Measurements from ENCODE around the gene MRPL20. TPM values are rescaled to one million over a fixed set of nuclear protein-coding genes. Genes with fewer than 3 reads are reported as not detected.

The MRPL20 gene
- total RNA-seq, 2 donors from 2014 or later = 143 to 174 TPM

GRCh38 chr1:1367315-1367714, 39.8 kb downstream of the MRPL20 start:
- Histone ChIP-seq H3K4me3 (no peak overlapping the region), H3K36me3 (no peaks in the 10 kb centered on the region), H3K27me3 (replicated peaks; ENCODE audit: insufficient read depth) (no peaks in the 10 kb centered on the region), H3K4me1 (replicated peaks) (peaks cover 5% of the 10 kb centered on the region), H3K27ac (no peak overlapping the region), H3K9me3 (no peaks in the 10 kb centered on the region)
- TF ChIP-seq, protein P1, sequence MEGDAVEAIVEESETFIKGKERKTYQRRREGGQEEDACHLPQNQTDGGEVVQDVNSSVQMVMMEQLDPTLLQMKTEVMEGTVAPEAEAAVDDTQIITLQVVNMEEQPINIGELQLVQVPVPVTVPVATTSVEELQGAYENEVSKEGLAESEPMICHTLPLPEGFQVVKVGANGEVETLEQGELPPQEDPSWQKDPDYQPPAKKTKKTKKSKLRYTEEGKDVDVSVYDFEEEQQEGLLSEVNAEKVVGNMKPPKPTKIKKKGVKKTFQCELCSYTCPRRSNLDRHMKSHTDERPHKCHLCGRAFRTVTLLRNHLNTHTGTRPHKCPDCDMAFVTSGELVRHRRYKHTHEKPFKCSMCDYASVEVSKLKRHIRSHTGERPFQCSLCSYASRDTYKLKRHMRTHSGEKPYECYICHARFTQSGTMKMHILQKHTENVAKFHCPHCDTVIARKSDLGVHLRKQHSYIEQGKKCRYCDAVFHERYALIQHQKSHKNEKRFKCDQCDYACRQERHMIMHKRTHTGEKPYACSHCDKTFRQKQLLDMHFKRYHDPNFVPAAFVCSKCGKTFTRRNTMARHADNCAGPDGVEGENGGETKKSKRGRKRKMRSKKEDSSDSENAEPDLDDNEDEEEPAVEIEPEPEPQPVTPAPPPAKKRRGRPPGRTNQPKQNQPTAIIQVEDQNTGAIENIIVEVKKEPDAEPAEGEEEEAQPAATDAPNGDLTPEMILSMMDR (IDR thresholded peaks at IDR 0.05) = no peak
- no peak for TF ChIP-seq POLR2AphosphoS5 (IDR thresholded peaks at IDR 0.05)
- TF ChIP-seq POLR2A (IDR thresholded peaks at IDR 0.05) = no peak
- DNase-seq (ENCODE audit: low spot score) = no peak
- intact Hi-C loops (cut with DNase I) = no loop called here
- WGBS = 92% methylated on average over 5 of the region's 5 CpGs

GRCh38 chr1:1366699-1367066, 40.4 kb downstream of the MRPL20 start:
- no peak for DNase-seq (ENCODE audit: low spot score)
- TF ChIP-seq POLR2A (IDR thresholded peaks at IDR 0.05) (no peak), POLR2AphosphoS5 (IDR thresholded peaks at IDR 0.05) (no peak)
- TF ChIP-seq, protein P1 (IDR thresholded peaks at IDR 0.05) = no peak
- Histone ChIP-seq H3K27ac (no peak overlapping the region), H3K27me3 (replicated peaks; ENCODE audit: insufficient read depth) (no peaks in the 10 kb centered on the region), H3K4me3 (no peak overlapping the region), H3K9me3 (no peaks in the 10 kb centered on the region), H3K4me1 (replicated peaks) (no peaks in the 10 kb centered on the region), H3K36me3 (no peaks in the 10 kb centered on the region)
- intact Hi-C loops (cut with DNase I) = no loop called here
- 94% methylated on average over 3 of the region's 3 CpGs for WGBS

DNA sequence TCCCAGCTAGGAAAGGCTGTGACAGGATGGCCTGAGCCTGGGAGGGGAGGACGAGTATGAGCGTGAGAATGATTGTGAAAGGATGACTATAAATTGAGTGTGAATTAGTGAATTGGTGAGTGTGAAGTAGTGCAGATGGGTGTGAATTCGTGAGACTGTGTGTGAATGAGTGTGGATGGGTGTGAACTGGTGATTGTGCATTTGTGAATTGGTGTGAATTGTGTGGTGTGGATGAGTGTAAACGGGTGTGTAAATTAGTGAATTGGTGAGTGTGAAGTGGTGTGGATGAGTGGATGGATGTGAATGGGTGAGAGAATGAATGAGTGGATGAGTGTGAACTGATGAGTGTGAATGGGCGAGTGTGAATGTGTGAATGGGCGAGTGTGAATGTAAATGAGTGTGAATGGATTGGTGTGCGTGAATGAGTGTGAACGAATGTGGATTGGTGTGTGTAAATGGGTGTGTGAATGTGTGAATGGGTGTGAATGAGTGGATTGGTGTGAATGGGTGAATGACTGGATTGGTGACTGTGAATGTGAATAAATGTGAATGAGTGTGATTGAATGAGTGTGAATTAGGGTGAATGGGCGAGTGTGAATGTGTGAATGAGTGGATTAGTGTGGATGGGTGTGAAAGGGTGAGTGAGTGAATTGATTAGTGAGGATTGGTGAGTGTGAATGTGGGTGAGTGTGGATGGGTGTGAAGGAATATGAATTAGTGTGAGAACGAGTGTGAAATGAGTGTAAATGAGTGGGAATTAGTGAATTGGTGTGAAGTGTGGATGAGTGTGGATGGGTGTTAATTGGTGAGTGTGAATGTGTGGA, 41.0 kb downstream of the MRPL20 start:
- no peak overlapping the region for H3K27ac ChIP-seq
- no peaks in the 10 kb centered on the region for H3K27me3 ChIP-seq (replicated peaks; ENCODE audit: insufficient read depth)
- no peaks in the 10 kb centered on the region for H3K4me1 ChIP-seq (replicated peaks)
- intact Hi-C loops (cut with DNase I) = no loop called here
- DNase-seq (ENCODE audit: low spot score) = no peak
- no peaks in the 10 kb centered on the region for H3K9me3 ChIP-seq
- WGBS = 83% methylated on average over 10 of the region's 10 CpGs
- TF ChIP-seq POLR2A (IDR thresholded peaks at IDR 0.05) (no peak), POLR2AphosphoS5 (IDR thresholded peaks at IDR 0.05) (no peak)
- TF ChIP-seq, protein P1 (IDR thresholded peaks at IDR 0.05) = no peak
- no peaks in the 10 kb centered on the region for H3K36me3 ChIP-seq
- no peak overlapping the region for H3K4me3 ChIP-seq

- DNase-seq (ENCODE audit: low spot score) = no peak
- Histone ChIP-seq H3K27ac (no peak overlapping the region), H3K9me3 (no peaks in the 10 kb centered on the region), H3K27me3 (replicated peaks; ENCODE audit: insufficient read depth) (no peaks in the 10 kb centered on the region), H3K4me3 (no peak overlapping the region), H3K4me1 (replicated peaks) (no peaks in the 10 kb centered on the region), H3K36me3 (no peaks in the 10 kb centered on the region)
- TF ChIP-seq, protein P1 (IDR thresholded peaks at IDR 0.05) = no peak
- TF ChIP-seq POLR2AphosphoS5 (IDR thresholded peaks at IDR 0.05) = no peak
- intact Hi-C loops (cut with DNase I) = no loop called here
- 72% methylated on average over 14 of the region's 14 CpGs for WGBS
These were observed 42.8 kb downstream of the MRPL20 start for GRCh38 chr1:1364266-1364665.

DNA sequence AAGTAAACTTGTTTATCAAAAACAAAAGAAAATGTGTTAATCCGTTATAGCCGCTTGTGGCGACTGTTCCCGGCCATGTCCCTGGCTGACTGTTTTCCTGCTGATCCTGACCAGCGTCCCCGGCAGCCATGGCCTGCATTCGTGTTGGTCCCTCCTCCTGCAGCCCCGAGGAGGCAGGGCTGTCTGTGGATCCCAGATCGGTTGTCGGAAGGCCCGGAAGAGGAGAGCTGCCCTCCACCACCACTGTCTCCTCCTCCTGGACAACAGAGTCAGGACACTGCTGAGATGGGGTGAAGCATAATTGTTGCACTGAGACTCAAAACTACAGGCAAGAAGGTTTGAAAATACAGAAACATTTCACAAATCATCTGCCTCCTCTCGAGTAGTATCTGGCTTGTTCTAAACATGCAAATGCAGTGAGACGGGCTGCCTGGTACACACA, 45.1 kb downstream of the MRPL20 start:
- H3K9me3 ChIP-seq = no peaks in the 10 kb centered on the region
- no peaks in the 10 kb centered on the region for H3K36me3 ChIP-seq
- TF ChIP-seq POLR2AphosphoS5 (IDR thresholded peaks at IDR 0.05) (no peak), POLR2A (IDR thresholded peaks at IDR 0.05) (no peak)
- TF ChIP-seq, protein P1 (IDR thresholded peaks at IDR 0.05) = peak in 1 of 4 experiments; percentile 15
- no peak for DNase-seq (ENCODE audit: low spot score)
- 21% methylated on average over 13 of the region's 13 CpGs for WGBS
- intact Hi-C loops (cut with DNase I) = no loop called here
- no peak overlapping the region for H3K4me3 ChIP-seq
- no peaks in the 10 kb centered on the region for H3K4me1 ChIP-seq (replicated peaks)
- H3K27me3 ChIP-seq (replicated peaks; ENCODE audit: insufficient read depth) = no peaks in the 10 kb centered on the region
- H3K27ac ChIP-seq = peak overlapping the region; percentile 9 to 11
